Activated naive CD8-positive, alpha-beta T cell treated with anti-CD3 and anti-CD28 coated beads for 36 hours (primary cell): Measurements from ENCODE around the gene APBA2. TPM values are rescaled to one million over a fixed set of nuclear protein-coding genes. Genes with fewer than 3 reads are reported as not detected.

Experiments used
- DNase-seq: peaks from one replicate; pipeline ENCODE4 v3.0.0; 2021
- H3K27ac Mint-ChIP-seq: one replicate; pipeline ENCODE4 v1.8.0; 2022; ENCODE audit warnings: mild to moderate bottlenecking, moderate library complexity, mixed read lengths
- H3K27me3 Mint-ChIP-seq: one replicate; pipeline ENCODE4 v1.8.0; 2022; ENCODE audit warnings: mild to moderate bottlenecking, mixed read lengths
- H3K36me3 Mint-ChIP-seq: one replicate; pipeline ENCODE4 v1.8.0; 2021; ENCODE audit warnings: mild to moderate bottlenecking, mixed read lengths
- H3K4me1 Mint-ChIP-seq: one replicate; pipeline ENCODE4 v1.8.0; 2021; ENCODE audit warnings: mixed read lengths
- H3K4me3 Mint-ChIP-seq: one replicate; pipeline ENCODE4 v1.8.0; 2022; ENCODE audit warnings: mild to moderate bottlenecking, moderate library complexity, mixed read lengths
- H3K9me3 Mint-ChIP-seq: one replicate; pipeline ENCODE4 v1.8.0; 2022; ENCODE audit warnings: mixed read lengths
- total RNA-seq, 2 experiments: library from RNA; stranded (reverse); gene quantifications; one replicate each; pipeline ENCODE4 v1.2.3, GENCODE V29; 2021

Gene APBA2
- total RNA-seq, 2 experiments from 2014 or later: 29.2 to 34.1 TPM

GRCh38 chr15:28913171-28913765 is 27.5 kb downstream of the APBA2 start:
- Mint-ChIP-seq H3K27ac (no peak overlapping the region), H3K4me1 (peaks cover 40% of the 10 kb centered on the region), H3K36me3 (peaks cover 5% of the 10 kb centered on the region), H3K4me3 (no peak overlapping the region), H3K27me3 (no peaks in the 10 kb centered on the region), H3K9me3 (no peaks in the 10 kb centered on the region)
- no peak for DNase-seq

- Mint-ChIP-seq H3K27me3 (no peaks in the 10 kb centered on the region), H3K36me3 (peaks cover 3% of the 10 kb centered on the region)
Observed at GRCh38 chr15:28914046-28914445, 28.3 kb downstream of the APBA2 start.

GRCh38 chr15:28914483-28915023 is 28.8 kb downstream of the APBA2 start:
- DNase-seq: no peak
- Mint-ChIP-seq H3K27ac (no peak overlapping the region), H3K27me3 (no peaks in the 10 kb centered on the region), H3K9me3 (no peaks in the 10 kb centered on the region), H3K4me1 (peaks cover 40% of the 10 kb centered on the region), H3K36me3 (no peaks in the 10 kb centered on the region), H3K4me3 (no peak overlapping the region)

More at GRCh38 chr15:28914046-28914445, 28.3 kb downstream of the APBA2 start:
- H3K27ac Mint-ChIP-seq: peak overlapping the region; percentile 54
- no peak overlapping the region for H3K4me3 Mint-ChIP-seq
- H3K4me1 Mint-ChIP-seq: peaks cover 41% of the 10 kb centered on the region
- DNase-seq: no peak
- no peaks in the 10 kb centered on the region for H3K9me3 Mint-ChIP-seq

GRCh38 chr15:28915041-28915810 is 29.5 kb downstream of the APBA2 start:
- H3K4me1 Mint-ChIP-seq: peaks cover 41% of the 10 kb centered on the region
- no peaks in the 10 kb centered on the region for H3K9me3 Mint-ChIP-seq
- no peaks in the 10 kb centered on the region for H3K36me3 Mint-ChIP-seq
- no peak overlapping the region for H3K27ac Mint-ChIP-seq
- DNase-seq: no peak
- no peaks in the 10 kb centered on the region for H3K27me3 Mint-ChIP-seq
- H3K4me3 Mint-ChIP-seq: no peak overlapping the region

- DNase-seq: no peak
- Mint-ChIP-seq H3K27ac (no peak overlapping the region), H3K4me1 (peaks cover 48% of the 10 kb centered on the region), H3K4me3 (no peak overlapping the region), H3K9me3 (no peaks in the 10 kb centered on the region), H3K27me3 (no peaks in the 10 kb centered on the region), H3K36me3 (no peaks in the 10 kb centered on the region)
Observed at GRCh38 chr15:28915935-28916334, 30.2 kb downstream of the APBA2 start.

GRCh38 chr15:28917791-28918140 is 32.0 kb downstream of the APBA2 start:
- Mint-ChIP-seq H3K4me1 (peaks cover 45% of the 10 kb centered on the region), H3K4me3 (no peak overlapping the region)

GRCh38 chr15:28918141-28918983 is 32.6 kb downstream of the APBA2 start:
- no peak for DNase-seq
- Mint-ChIP-seq H3K27ac (no peak overlapping the region), H3K36me3 (peaks cover 12% of the 10 kb centered on the region), H3K4me3 (peak overlapping the region; percentile 69), H3K27me3 (no peaks in the 10 kb centered on the region), H3K4me1 (peaks cover 46% of the 10 kb centered on the region), H3K9me3 (no peaks in the 10 kb centered on the region)

More at GRCh38 chr15:28917791-28918140, 32.0 kb downstream of the APBA2 start:
- no peak overlapping the region for H3K27ac Mint-ChIP-seq
- no peak for DNase-seq
- H3K36me3 Mint-ChIP-seq: peaks cover 6% of the 10 kb centered on the region
- no peaks in the 10 kb centered on the region for H3K9me3 Mint-ChIP-seq
- H3K27me3 Mint-ChIP-seq: no peaks in the 10 kb centered on the region

- H3K4me1 Mint-ChIP-seq: peaks cover 48% of the 10 kb centered on the region
- DNase-seq: peak; percentile 55
- H3K4me3 Mint-ChIP-seq: peak overlapping the region; percentile 69
- H3K27me3 Mint-ChIP-seq: no peaks in the 10 kb centered on the region
- H3K27ac Mint-ChIP-seq: peak overlapping the region; percentile 52
- H3K36me3 Mint-ChIP-seq: peaks cover 20% of the 10 kb centered on the region
- no peaks in the 10 kb centered on the region for H3K9me3 Mint-ChIP-seq
Observed at GRCh38 chr15:28919201-28919635, 33.4 kb downstream of the APBA2 start.

- H3K4me1 Mint-ChIP-seq: peaks cover 55% of the 10 kb centered on the region
- H3K27me3 Mint-ChIP-seq: no peaks in the 10 kb centered on the region
- no peak for DNase-seq
- H3K9me3 Mint-ChIP-seq: no peaks in the 10 kb centered on the region
- H3K4me3 Mint-ChIP-seq: peak overlapping the region; percentile 69
- H3K27ac Mint-ChIP-seq: peak overlapping the region; percentile 52
- peaks cover 25% of the 10 kb centered on the region for H3K36me3 Mint-ChIP-seq
Observed at GRCh38 chr15:28919679-28920655, 34.2 kb downstream of the APBA2 start.

- DNase-seq: no peak
- Mint-ChIP-seq H3K27ac (peak overlapping the region; percentile 34), H3K4me1 (peaks cover 59% of the 10 kb centered on the region), H3K4me3 (peak overlapping the region; percentile 13), H3K36me3 (peaks cover 27% of the 10 kb centered on the region), H3K9me3 (no peaks in the 10 kb centered on the region), H3K27me3 (no peaks in the 10 kb centered on the region)
Observed at GRCh38 chr15:28920781-28921331, 35.1 kb downstream of the APBA2 start.

GRCh38 chr15:28921336-28921735 is 35.6 kb downstream of the APBA2 start:
- H3K36me3 Mint-ChIP-seq: peaks cover 27% of the 10 kb centered on the region
- DNase-seq: no peak
- H3K27me3 Mint-ChIP-seq: no peaks in the 10 kb centered on the region
- no peaks in the 10 kb centered on the region for H3K9me3 Mint-ChIP-seq
- H3K4me3 Mint-ChIP-seq: peak overlapping the region; percentile 13
- H3K4me1 Mint-ChIP-seq: peaks cover 60% of the 10 kb centered on the region
- peak overlapping the region; percentile 34 for H3K27ac Mint-ChIP-seq

- DNase-seq: no peak
- Mint-ChIP-seq H3K9me3 (no peaks in the 10 kb centered on the region), H3K27me3 (no peaks in the 10 kb centered on the region), H3K4me1 (peaks cover 57% of the 10 kb centered on the region), H3K4me3 (no peak overlapping the region), H3K27ac (no peak overlapping the region), H3K36me3 (peaks cover 29% of the 10 kb centered on the region)
Observed at GRCh38 chr15:28921919-28922706, 36.3 kb downstream of the APBA2 start.

GRCh38 chr15:28922707-28923012 is 36.9 kb downstream of the APBA2 start:
- H3K27ac Mint-ChIP-seq: no peak overlapping the region
- no peaks in the 10 kb centered on the region for H3K9me3 Mint-ChIP-seq
- H3K4me3 Mint-ChIP-seq: no peak overlapping the region
- H3K27me3 Mint-ChIP-seq: no peaks in the 10 kb centered on the region
- DNase-seq: no peak
- peaks cover 31% of the 10 kb centered on the region for H3K36me3 Mint-ChIP-seq
- H3K4me1 Mint-ChIP-seq: peaks cover 57% of the 10 kb centered on the region
